HepG2 (cell line): Measurements from ENCODE around the gene SLC43A1. TPM values are rescaled to one million over a fixed set of nuclear protein-coding genes. Genes with fewer than 3 reads are reported as not detected.

Source experiments
- ATAC-seq: fragments of 200-7000 bp; cut with Tn5 transposase; 3 replicates; pipeline ENCODE4 v1.9.1; 2020; ENCODE audit warnings: mild to moderate bottlenecking, moderate library complexity
- BruUV-seq: library from RNA; stranded (reverse); fragments of 400-500 nt; replicated peaks from 2 replicates; lab custom pipeline; 2021; lab: Mats Ljungman, UMichigan
- CTCF ChIA-PET: fragments of 300-600 bp; formaldehyde crosslinking; extraction: SDS; loops from one replicate; lab custom pipeline; 2021; ENCODE audit warnings: low total read pairs, inconsistent platforms, low intra/inter-chr PET ratio; lab: Yijun Ruan, JAX
- POLR2A ChIA-PET: fragments of 350-600 bp; sonication (Branson Sonifier 250); formaldehyde crosslinking; loops from one replicate; lab custom pipeline; 2020; ENCODE audit warnings: antibody characterized with exemption, inconsistent platforms; lab: Yijun Ruan, JAX
- DNase-seq: peaks from one replicate; pipeline ENCODE4 v3.0.0-alpha.2; 2015; ENCODE audit warnings: low spot score
- FAIRE-seq: peaks from 3 replicates; lab custom pipeline; 2011; peaks lifted over from hg19 to GRCh38; lab: Jason Lieb, UNC
- H2AFZ ChIP-seq: one replicate; pipeline ENCODE4 v1.6.1; 2011; ENCODE audit warnings: low read length, inconsistent platforms
- H3K27ac ChIP-seq: fragments of 300-600 bp; 3 replicates; pipeline ENCODE4 v1.8.0; 2011; ENCODE audit warnings: mixed run types, mild to moderate bottlenecking, mixed read lengths, low read length, inconsistent platforms; ENCODE audit not compliant: insufficient read depth; ENCODE audit errors: extremely low read length
- H3K27me3 ChIP-seq, 2 experiments: fragments of 200-600 bp in 1 of 2; 2 replicates in 1 of 2; 3 replicates in 1 of 2; pipeline versions ENCODE4 v1.6.0 to v1.8.0; 2011; ENCODE audit warnings: low read length in 2 of 2, mild to moderate bottlenecking in 2 of 2, moderate library complexity in 2 of 2, inconsistent platforms in 1 of 2; ENCODE audit not compliant: insufficient read depth in 2 of 2, control insufficient read depth in 1 of 2
- H3K36me3 ChIP-seq, 2 experiments: fragments of 200-600 bp in 1 of 2; replicated peaks in 1 of 2; 2 replicates in 1 of 2; 3 replicates in 1 of 2; pipeline versions ENCODE4 v1.5.1 to v1.8.0; 2011; ENCODE audit warnings: low read length in 2 of 2, inconsistent platforms in 1 of 2; ENCODE audit not compliant: insufficient read depth in 2 of 2, control insufficient read depth in 1 of 2
- H3K4me1 ChIP-seq: 2 replicates; pipeline ENCODE4 v1.5.1; 2012; ENCODE audit warnings: low read length, inconsistent platforms; ENCODE audit not compliant: insufficient read depth
- H3K4me2 ChIP-seq: 2 replicates; pipeline ENCODE4 v1.6.0; 2011; ENCODE audit warnings: low read depth, low read length, inconsistent platforms
- H3K4me3 ChIP-seq, 3 experiments: fragments of 200-600 bp in 1 of 3; sonication (generic), shearing (Covaris generic) in 1 of 3; replicated peaks in 1 of 3; 2 replicates each; pipeline ENCODE4 v1.5.1; 2011 to 2016; ENCODE audit warnings: low read length in 3 of 3, inconsistent platforms in 2 of 3, low read depth in 2 of 3, mild to moderate bottlenecking in 2 of 3, control low read depth in 1 of 3, mixed read lengths in 1 of 3; ENCODE audit not compliant: insufficient read depth in 1 of 3
- H3K79me2 ChIP-seq: one replicate; pipeline ENCODE4 v1.6.1; 2011; ENCODE audit warnings: low read length, inconsistent platforms; ENCODE audit not compliant: insufficient read depth
- H3K9ac ChIP-seq: 2 replicates; pipeline ENCODE4 v1.6.0; 2011; ENCODE audit warnings: mild to moderate bottlenecking, low read depth, low read length, inconsistent platforms; ENCODE audit not compliant: insufficient read depth
- H3K9me3 ChIP-seq: 2 replicates; pipeline ENCODE4 v1.5.1; 2012; ENCODE audit warnings: mild to moderate bottlenecking, low read length
- H4K20me1 ChIP-seq: 2 replicates; pipeline ENCODE4 v1.6.0; 2011; ENCODE audit warnings: inconsistent platforms, mild to moderate bottlenecking, low read length, moderate library complexity; ENCODE audit not compliant: insufficient read depth
- BRD4 ChIP-seq: sonication (generic); formaldehyde crosslinking; IDR thresholded peaks from 2 replicates; pipeline ENCODE4 v1.4.0; 2020; ENCODE audit warnings: missing genetic modification reagents
- CREB1 ChIP-seq, 2 experiments: fragments of 450-650 bp in 1 of 2; IDR thresholded peaks; 2 replicates each; pipeline ENCODE4 v1.6.1; 2016 to 2017; ENCODE audit warnings: control low read depth in 1 of 2, mild to moderate bottlenecking in 1 of 2, missing compliant biosample characterization in 1 of 2, missing genetic modification characterization in 1 of 2
- EED ChIP-seq: sonication (generic); formaldehyde crosslinking; IDR thresholded peaks from 2 replicates; pipeline ENCODE4 v1.5.0; 2020; ENCODE audit warnings: mild to moderate bottlenecking, missing genetic modification reagents
- HNRNPL ChIP-seq: fragments of 200-400 bp; formaldehyde crosslinking; IDR thresholded peaks from 2 replicates; pipeline ENCODE4 v1.6.1; 2017; ENCODE audit warnings: mild to moderate bottlenecking, low read depth, low read length
- KDM3A ChIP-seq: IDR thresholded peaks from 2 replicates; pipeline ENCODE4 v1.6.1; 2018; ENCODE audit warnings: low read depth, missing compliant biosample characterization
- KDM5B ChIP-seq: sonication (generic); formaldehyde crosslinking; IDR thresholded peaks from 2 replicates; pipeline ENCODE4 v1.4.0; 2020; ENCODE audit warnings: missing genetic modification reagents, mild to moderate bottlenecking, borderline replicate concordance
- RFX3 ChIP-seq: IDR thresholded peaks from 2 replicates; pipeline ENCODE4 v1.6.1; 2016; ENCODE audit warnings: missing biosample characterization, missing genetic modification reagents
- RXRB ChIP-seq: IDR thresholded peaks from 2 replicates; pipeline ENCODE4 v1.6.1; 2016; ENCODE audit warnings: borderline replicate concordance, missing genetic modification reagents, missing compliant biosample characterization
- SOX5 ChIP-seq: IDR thresholded peaks from 2 replicates; pipeline ENCODE4 v1.6.1; 2016; ENCODE audit warnings: borderline replicate concordance
- ZNF12 ChIP-seq: sonication (generic); formaldehyde crosslinking; IDR thresholded peaks from 2 replicates; pipeline ENCODE4 v1.5.0; 2020; ENCODE audit warnings: missing genetic modification reagents
- ZNF124 ChIP-seq: sonication (generic); formaldehyde crosslinking; IDR thresholded peaks from 2 replicates; pipeline ENCODE4 v1.4.0; 2020; ENCODE audit warnings: missing genetic modification reagents
- ZNF138 ChIP-seq: sonication (generic); formaldehyde crosslinking; IDR thresholded peaks from 2 replicates; pipeline ENCODE4 v1.5.0; 2020; ENCODE audit warnings: mild to moderate bottlenecking, low read depth, missing genetic modification reagents
- ZNF143 ChIP-seq: sonication (generic); formaldehyde crosslinking; IDR thresholded peaks from 2 replicates; pipeline ENCODE4 v1.4.0; 2020; ENCODE audit warnings: missing genetic modification reagents
- ZNF207 ChIP-seq: fragments of 450-650 bp; IDR thresholded peaks from 2 replicates; pipeline ENCODE4 v1.6.1; 2016; ENCODE audit warnings: antibody characterized with exemption, borderline replicate concordance
- ZNF329 ChIP-seq: sonication (generic); formaldehyde crosslinking; IDR thresholded peaks from 2 replicates; pipeline ENCODE4 v1.9.0; 2021; ENCODE audit warnings: low read depth, mild to moderate bottlenecking, missing genetic modification reagents
- ZNF496 ChIP-seq: sonication (generic); formaldehyde crosslinking; IDR thresholded peaks from 2 replicates; pipeline ENCODE4 v1.8.1; 2023; ENCODE audit warnings: mild to moderate bottlenecking, moderate library complexity, missing genetic modification reagents; ENCODE audit not compliant: insufficient replicate concordance
- ZNF607 ChIP-seq: sonication (generic); formaldehyde crosslinking; IDR thresholded peaks from 2 replicates; pipeline ENCODE4 v1.5.1; 2020; ENCODE audit warnings: missing genetic modification reagents, mild to moderate bottlenecking, borderline replicate concordance
- ZNF724P ChIP-seq: sonication (generic); formaldehyde crosslinking; IDR thresholded peaks from 2 replicates; pipeline ENCODE4 v1.8.0; 2022; ENCODE audit warnings: missing genetic modification reagents, borderline replicate concordance
- WGBS: methylation state at CpG from one replicate; pipeline ENCODE4 v1.1.6; 2017; ENCODE audit warnings: low lambda C conversion rate; 5-methylcytosine and 5-hydroxymethylcytosine counted together
- in situ Hi-C: cut with HindIII; loops from 2 replicates; pipeline ENCODE4 v1.10.0; 2017; ENCODE audit warnings: low pct_unique_long_range_greater_than_20kb; ENCODE audit not compliant: extremely low pct_ligation_motif_present
- intact Hi-C: fragments of 100-400 bp; cut with micrococcal nuclease; formaldehyde crosslinking; loops from one replicate; pipeline ENCODE4 v1.10.0; 2022; ENCODE audit not compliant: unreplicated experiment
- polyA plus RNA-seq, 8 experiments: library from polyadenylated mRNA; depleted of rRNA in 3 of 8; stranded (reverse) in 7 of 8; unstranded in 1 of 8; fragments of >200 nt; fragmentation: Illumina TruSeq in 4 of 8; extraction: Trizol in 4 of 8; gene quantifications; 2 replicates each; pipeline versions ENCODE4 v1.2.1 to v1.2.3, GENCODE V29; 2011 to 2016; ENCODE audit warnings: low read depth in 4 of 8, missing spikeins in 1 of 8, mixed read lengths in 1 of 8; ENCODE audit not compliant: insufficient read depth in 1 of 8
- total RNA-seq, 5 experiments: library from RNA; depleted of rRNA; stranded (reverse); fragments of >200 nt; fragmentation: Illumina TruSeq; extraction: Trizol; gene quantifications; 2 replicates each; pipeline ENCODE4 v1.2.3, GENCODE V29; 2016; ENCODE audit warnings: low read depth in 1 of 5
- TF ChIP-seq, protein P1 (sequence below): sonication (generic); formaldehyde crosslinking; conservative IDR thresholded peaks from 2 replicates; pipeline ENCODE4 v1.4.0; 2020; ENCODE audit warnings: missing genetic modification reagents
- TF ChIP-seq, protein P2 (sequence below): sonication (generic); formaldehyde crosslinking; IDR thresholded peaks from 2 replicates; pipeline ENCODE4 v1.8.0; 2022; ENCODE audit warnings: missing genetic modification reagents, mild to moderate bottlenecking, moderate library complexity, borderline replicate concordance

Gene SLC43A1
- total and polyA plus RNA-seq, 2 of the 13 experiments (the other 11 are each of a cell fraction or from before 2014, with no cell fraction given): 72.3 to 87.6 TPM

DNA sequence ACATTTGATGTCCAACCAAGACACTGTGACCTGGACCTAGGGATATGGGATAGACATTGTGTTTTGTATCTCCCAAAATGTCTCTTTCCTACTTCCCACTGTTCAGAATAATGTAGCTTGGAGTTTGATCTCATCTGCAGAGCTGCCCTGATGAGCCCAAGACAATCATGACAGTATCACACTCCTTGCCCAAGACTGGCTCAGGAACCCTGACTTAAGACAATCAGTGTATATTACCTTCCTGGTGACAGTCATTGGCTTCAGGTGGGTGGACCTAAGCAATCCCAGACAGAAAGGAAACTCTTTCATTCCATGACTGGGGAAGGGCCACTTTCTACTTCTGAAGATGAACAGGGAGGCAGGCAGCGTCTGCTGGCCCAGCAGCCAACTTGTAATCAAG is 69.4 kb downstream of the SLC43A1 start:
- ChIA-PET POLR2A (no interaction called here), CTCF (no interaction called here)
- no peak for ATAC-seq
- Histone ChIP-seq H4K20me1 (no peaks in the 10 kb centered on the region), H3K4me3 (no peak overlapping the region), H3K4me2 (no peak overlapping the region), H3K4me1 (peaks cover 45% of the 10 kb centered on the region), H3K36me3 (no peaks in the 10 kb centered on the region), H3K9ac (no peak overlapping the region), H3K27me3 (no peaks in the 10 kb centered on the region), H3K27ac (no peak overlapping the region), H3K79me2 (no peaks in the 10 kb centered on the region), H3K9me3 (no peaks in the 10 kb centered on the region), H2AFZ (no peak overlapping the region)
- no peak for DNase-seq
- intact Hi-C loops: no loop called here
- in situ Hi-C loops: loop anchor here (10.0 kb wide), 1 partner anchor 61 kb away; the partner anchor contains the start of gene PRG3
- no peak for FAIRE-seq
- BruUV-seq: no TSS peak
- no peak for TF ChIP-seq SOX5
- no peak for TF ChIP-seq ZNF143 (CRISPR knock-in tag)
- TF ChIP-seq, protein P1, sequence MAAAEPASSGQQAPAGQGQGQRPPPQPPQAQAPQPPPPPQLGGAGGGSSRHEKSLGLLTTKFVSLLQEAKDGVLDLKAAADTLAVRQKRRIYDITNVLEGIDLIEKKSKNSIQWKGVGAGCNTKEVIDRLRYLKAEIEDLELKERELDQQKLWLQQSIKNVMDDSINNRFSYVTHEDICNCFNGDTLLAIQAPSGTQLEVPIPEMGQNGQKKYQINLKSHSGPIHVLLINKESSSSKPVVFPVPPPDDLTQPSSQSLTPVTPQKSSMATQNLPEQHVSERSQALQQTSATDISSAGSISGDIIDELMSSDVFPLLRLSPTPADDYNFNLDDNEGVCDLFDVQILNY (CRISPR knock-in tag): no peak
- TF ChIP-seq ZNF329 (CRISPR knock-in tag): no peak
- TF ChIP-seq, protein P2, sequence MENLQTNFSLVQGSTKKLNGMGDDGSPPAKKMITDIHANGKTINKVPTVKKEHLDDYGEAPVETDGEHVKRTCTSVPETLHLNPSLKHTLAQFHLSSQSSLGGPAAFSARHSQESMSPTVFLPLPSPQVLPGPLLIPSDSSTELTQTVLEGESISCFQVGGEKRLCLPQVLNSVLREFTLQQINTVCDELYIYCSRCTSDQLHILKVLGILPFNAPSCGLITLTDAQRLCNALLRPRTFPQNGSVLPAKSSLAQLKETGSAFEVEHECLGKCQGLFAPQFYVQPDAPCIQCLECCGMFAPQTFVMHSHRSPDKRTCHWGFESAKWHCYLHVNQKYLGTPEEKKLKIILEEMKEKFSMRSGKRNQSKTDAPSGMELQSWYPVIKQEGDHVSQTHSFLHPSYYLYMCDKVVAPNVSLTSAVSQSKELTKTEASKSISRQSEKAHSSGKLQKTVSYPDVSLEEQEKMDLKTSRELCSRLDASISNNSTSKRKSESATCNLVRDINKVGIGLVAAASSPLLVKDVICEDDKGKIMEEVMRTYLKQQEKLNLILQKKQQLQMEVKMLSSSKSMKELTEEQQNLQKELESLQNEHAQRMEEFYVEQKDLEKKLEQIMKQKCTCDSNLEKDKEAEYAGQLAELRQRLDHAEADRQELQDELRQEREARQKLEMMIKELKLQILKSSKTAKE: no peak
- TF ChIP-seq RFX3 (CRISPR knock-in tag): no peak
- no peak for TF ChIP-seq RXRB (CRISPR knock-in tag)
- no peak for TF ChIP-seq CREB1 (IDR thresholded peaks at IDR 0.05)
- no peak for TF ChIP-seq CREB1 (CRISPR knock-in tag; IDR thresholded peaks at IDR 0.05)
- TF ChIP-seq HNRNPL: no peak
- no peak for TF ChIP-seq ZNF496 (CRISPR knock-in tag)
- no peak for TF ChIP-seq KDM3A (CRISPR knock-in tag)
- no peak for TF ChIP-seq ZNF138
- TF ChIP-seq ZNF607 (CRISPR knock-in tag): no peak
- TF ChIP-seq ZNF124 (CRISPR knock-in tag): no peak
- no peak for TF ChIP-seq KDM5B (CRISPR knock-in tag)
- no peak for TF ChIP-seq ZNF207
- no peak for TF ChIP-seq ZNF724P (CRISPR knock-in tag)
- TF ChIP-seq EED: no peak
- no peak for TF ChIP-seq ZNF12 (CRISPR knock-in tag)
- no peak for TF ChIP-seq BRD4 (CRISPR knock-in tag)
- WGBS: 89% methylated on average over 1 of the region's 1 CpG
